ENCODE data around the gene MTMR6. TPM values are rescaled to one million over a fixed set of nuclear protein-coding genes. Genes with fewer than 3 reads are reported as not detected.

MTMR6 gene
- total RNA-seq, 1 experiment from 2014 or later: 10.8 TPM

DNA sequence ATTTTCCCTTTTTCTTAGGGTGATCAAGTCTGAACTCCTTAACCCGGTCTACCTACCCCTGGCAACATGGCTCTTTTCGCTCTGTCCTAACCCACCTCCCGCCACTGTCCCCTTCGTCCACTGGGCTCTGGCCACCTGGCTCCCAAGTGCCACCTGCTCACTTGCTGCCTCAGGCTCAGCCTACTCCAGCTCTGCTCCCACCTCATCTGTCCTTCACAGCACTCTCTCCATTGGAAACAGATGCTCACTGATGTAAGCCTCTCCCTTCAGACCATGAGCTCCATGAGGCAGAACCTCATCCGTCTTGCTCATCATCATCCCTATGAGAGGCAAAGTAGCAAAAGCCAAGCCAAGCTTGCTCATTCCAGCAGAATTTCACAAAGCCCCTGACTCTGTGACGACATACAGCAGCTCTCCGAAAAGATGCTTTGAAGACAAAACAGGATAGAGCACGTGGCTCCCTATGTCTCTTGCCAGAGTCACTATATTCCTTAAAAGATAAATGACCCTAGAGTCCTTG lies 79.9 kb downstream of the MTMR6 start:
- no peaks in the 10 kb centered on the region for H3K79me2 ChIP-seq (ENCODE audit: low read depth)
- no TSS peak for BruUV-seq (replicated peaks)
- H3K9me3 ChIP-seq (ENCODE audit: insufficient read depth, low read depth): no peaks in the 10 kb centered on the region
- POLR2A ChIA-PET (ENCODE audit: unreplicated experiment): no interaction called here
- no peak for TF ChIP-seq EZH2 (IDR thresholded peaks at IDR 0.05; ENCODE audit: low read depth)
- TF ChIP-seq, protein P1, sequence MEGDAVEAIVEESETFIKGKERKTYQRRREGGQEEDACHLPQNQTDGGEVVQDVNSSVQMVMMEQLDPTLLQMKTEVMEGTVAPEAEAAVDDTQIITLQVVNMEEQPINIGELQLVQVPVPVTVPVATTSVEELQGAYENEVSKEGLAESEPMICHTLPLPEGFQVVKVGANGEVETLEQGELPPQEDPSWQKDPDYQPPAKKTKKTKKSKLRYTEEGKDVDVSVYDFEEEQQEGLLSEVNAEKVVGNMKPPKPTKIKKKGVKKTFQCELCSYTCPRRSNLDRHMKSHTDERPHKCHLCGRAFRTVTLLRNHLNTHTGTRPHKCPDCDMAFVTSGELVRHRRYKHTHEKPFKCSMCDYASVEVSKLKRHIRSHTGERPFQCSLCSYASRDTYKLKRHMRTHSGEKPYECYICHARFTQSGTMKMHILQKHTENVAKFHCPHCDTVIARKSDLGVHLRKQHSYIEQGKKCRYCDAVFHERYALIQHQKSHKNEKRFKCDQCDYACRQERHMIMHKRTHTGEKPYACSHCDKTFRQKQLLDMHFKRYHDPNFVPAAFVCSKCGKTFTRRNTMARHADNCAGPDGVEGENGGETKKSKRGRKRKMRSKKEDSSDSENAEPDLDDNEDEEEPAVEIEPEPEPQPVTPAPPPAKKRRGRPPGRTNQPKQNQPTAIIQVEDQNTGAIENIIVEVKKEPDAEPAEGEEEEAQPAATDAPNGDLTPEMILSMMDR (conservative IDR thresholded peaks at IDR 0.05): no peak
- H4K20me1 ChIP-seq (ENCODE audit: insufficient read depth): no peaks in the 10 kb centered on the region
- no peak overlapping the region for H3K27ac ChIP-seq
- CTCF ChIA-PET: no interaction called here
- H3K4me1 ChIP-seq (replicated peaks; ENCODE audit: insufficient read depth): no peaks in the 10 kb centered on the region
- H3F3A ChIP-seq (ENCODE audit: insufficient read depth, low read depth): no peaks in the 10 kb centered on the region
- DNase-seq: no peak
- no peak overlapping the region for H2AFZ ChIP-seq
- H3K27me3 ChIP-seq (ENCODE audit: insufficient read depth, low read depth): peaks cover 96% of the 10 kb centered on the region
- no peak overlapping the region for H3K4me2 ChIP-seq
- intact Hi-C loops (cut with micrococcal nuclease; ENCODE audit: unreplicated experiment): no loop called here
- H3K4me3 ChIP-seq: no peak overlapping the region
- no peaks in the 10 kb centered on the region for H3K9me2 ChIP-seq (ENCODE audit: insufficient read depth)
- no peaks in the 10 kb centered on the region for H3K36me3 ChIP-seq (ENCODE audit: low read depth)

DNA sequence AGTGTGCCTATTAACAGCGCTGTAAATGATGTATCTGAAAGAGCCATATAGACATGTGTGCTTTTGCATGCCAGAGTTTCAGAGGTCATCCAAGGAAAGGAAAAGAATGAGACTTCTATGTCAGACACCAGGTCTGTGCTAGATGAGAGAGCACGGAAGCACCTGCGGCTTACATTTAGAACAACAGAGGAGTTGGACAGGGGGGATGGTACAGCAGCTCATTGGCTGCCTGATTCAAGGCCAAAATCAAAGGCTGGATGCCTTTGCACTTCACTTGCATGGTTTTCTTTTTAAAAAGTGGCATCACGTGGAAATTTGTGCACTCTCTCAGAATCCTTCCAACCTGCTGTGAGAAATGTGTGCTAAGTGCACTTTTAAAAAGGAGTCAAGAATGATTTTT lies 82.4 kb downstream of the MTMR6 start:
- Histone ChIP-seq H3K9me2 (ENCODE audit: insufficient read depth) (no peaks in the 10 kb centered on the region), H3K4me2 (no peak overlapping the region), H3K4me1 (replicated peaks; ENCODE audit: insufficient read depth) (no peaks in the 10 kb centered on the region), H3K79me2 (ENCODE audit: low read depth) (no peaks in the 10 kb centered on the region), H3K9me3 (ENCODE audit: insufficient read depth, low read depth) (no peaks in the 10 kb centered on the region), H3K27me3 (ENCODE audit: insufficient read depth, low read depth) (peaks cover 99% of the 10 kb centered on the region), H3K36me3 (ENCODE audit: low read depth) (no peaks in the 10 kb centered on the region), H2AFZ (no peak overlapping the region), H3F3A (ENCODE audit: insufficient read depth, low read depth) (no peaks in the 10 kb centered on the region), H4K20me1 (ENCODE audit: insufficient read depth) (no peaks in the 10 kb centered on the region), H3K27ac (no peak overlapping the region), H3K4me3 (no peak overlapping the region)
- POLR2A ChIA-PET (ENCODE audit: unreplicated experiment): interaction anchor here (0.5 kb wide), 1 partner anchor 15 kb away, joined by 3 read pairs; no protein-coding TSS in a partner anchor
- CTCF ChIA-PET: no interaction called here
- no peak for DNase-seq
- no TSS peak for BruUV-seq (replicated peaks)
- TF ChIP-seq, protein P1 (conservative IDR thresholded peaks at IDR 0.05): no peak
- TF ChIP-seq EZH2 (IDR thresholded peaks at IDR 0.05; ENCODE audit: low read depth): no peak
- intact Hi-C loops (cut with micrococcal nuclease; ENCODE audit: unreplicated experiment): no loop called here

GRCh38 chr13:25203127-25203740 lies 84.1 kb downstream of the MTMR6 start:
- Histone ChIP-seq H3K36me3 (ENCODE audit: low read depth) (no peaks in the 10 kb centered on the region), H3K4me3 (no peak overlapping the region), H3K9me2 (ENCODE audit: insufficient read depth) (no peaks in the 10 kb centered on the region), H3K4me1 (replicated peaks; ENCODE audit: insufficient read depth) (no peaks in the 10 kb centered on the region), H3K79me2 (ENCODE audit: low read depth) (no peaks in the 10 kb centered on the region), H3K27me3 (ENCODE audit: insufficient read depth, low read depth) (peaks cover 99% of the 10 kb centered on the region), H3K4me2 (no peak overlapping the region), H3F3A (ENCODE audit: insufficient read depth, low read depth) (no peaks in the 10 kb centered on the region), H3K9me3 (ENCODE audit: insufficient read depth, low read depth) (no peaks in the 10 kb centered on the region), H4K20me1 (ENCODE audit: insufficient read depth) (no peaks in the 10 kb centered on the region), H3K27ac (no peak overlapping the region), H2AFZ (no peak overlapping the region)
- TF ChIP-seq EZH2 (IDR thresholded peaks at IDR 0.05; ENCODE audit: low read depth): no peak
- TF ChIP-seq, protein P1 (conservative IDR thresholded peaks at IDR 0.05): no peak
- intact Hi-C loops (cut with micrococcal nuclease; ENCODE audit: unreplicated experiment): no loop called here
- ChIA-PET CTCF (interaction anchor here (0.5 kb wide), 1 partner anchor 1840 kb away, joined by 4 read pairs; no protein-coding TSS in a partner anchor), POLR2A (ENCODE audit: unreplicated experiment) (no interaction called here)
- no peak for DNase-seq
- no TSS peak for BruUV-seq (replicated peaks)
